NCI-H2107 (cell line): Measurements from ENCODE around the gene CERS1.
"Not testable (repeated sequence)": the region's sequence is repeated elsewhere in the genome, so short reads cannot be mapped to it uniquely, and the experiment has no call there.

Source experiments
- DNase-seq: peaks from one replicate; lab custom pipeline; 2025; lab: John Stamatoyannopoulos, UW

CERS1 gene

GRCh38 chr19:18919086-18919899 is 23.3 kb upstream of the CERS1 start, which contains the start of the genes COPE and DDX49:
TSS of gene COPE (minus strand) at chr19:18919387. CDS start at chr19:18919348, 39 bp downstream.
TSS of gene DDX49 (plus strand) at chr19:18919715. CDS start at chr19:18919742, 27 bp downstream.
- peak; percentile 96 for DNase-seq

- not testable (repeated sequence) for DNase-seq
Measured at GRCh38 chr19:18917593-18917992, 21.6 kb upstream of the CERS1 start.

- DNase-seq = no peak
Measured at GRCh38 chr19:18915639-18916038, 19.7 kb upstream of the CERS1 start.

- DNase-seq = no peak
Measured at GRCh38 chr19:18913466-18913865, 17.5 kb upstream of the CERS1 start.

- no peak for DNase-seq
Measured at GRCh38 chr19:18912933-18913332, 17.0 kb upstream of the CERS1 start.

GRCh38 chr19:18910801-18911436 is 15.0 kb upstream of the CERS1 start:
- DNase-seq = no peak

- DNase-seq = no peak
Measured at GRCh38 chr19:18910010-18910409, 14.1 kb upstream of the CERS1 start.

GRCh38 chr19:18908917-18909619 is 13.1 kb upstream of the CERS1 start:
- no peak for DNase-seq

- DNase-seq = no peak
Measured at GRCh38 chr19:18906605-18907519, 10.9 kb upstream of the CERS1 start.

GRCh38 chr19:18905513-18906236 is 9.7 kb upstream of the CERS1 start:
- no peak for DNase-seq

GRCh38 chr19:18905058-18905456 is 9.1 kb upstream of the CERS1 start:
- no peak for DNase-seq

GRCh38 chr19:18904334-18905057 is 8.5 kb upstream of the CERS1 start:
- DNase-seq = no peak

- no peak for DNase-seq
Measured at GRCh38 chr19:18903156-18904037, 7.4 kb upstream of the CERS1 start.

GRCh38 chr19:18902519-18902918 is 6.6 kb upstream of the CERS1 start:
- not testable (repeated sequence) for DNase-seq

GRCh38 chr19:18901491-18901890 is 5.5 kb upstream of the CERS1 start:
- DNase-seq = no peak

- DNase-seq = no peak
Measured at GRCh38 chr19:18900700-18901481, 4.9 kb upstream of the CERS1 start.

- DNase-seq = no peak
Measured at GRCh38 chr19:18899624-18900560, 3.9 kb upstream of the CERS1 start.
